NCI-H526 treated with DMSO at 0.1 percent for 48 hours (cell line): Measurements from ENCODE around the gene AVPR1B.
"Not testable (repeated sequence)": the region's sequence is repeated elsewhere in the genome, so short reads cannot be mapped to it uniquely, and the experiment has no call there.

ENCODE experiments used
- DNase-seq: peaks from one replicate; lab custom pipeline; 2025; lab: John Stamatoyannopoulos, UW

Gene AVPR1B

GRCh38 chr1:206082831-206083695 lies 34.1 kb downstream of the AVPR1B start:
- DNase-seq: no peak

- no peak for DNase-seq
These were observed 35.3 kb downstream of the AVPR1B start for GRCh38 chr1:206081856-206082255.

DNA sequence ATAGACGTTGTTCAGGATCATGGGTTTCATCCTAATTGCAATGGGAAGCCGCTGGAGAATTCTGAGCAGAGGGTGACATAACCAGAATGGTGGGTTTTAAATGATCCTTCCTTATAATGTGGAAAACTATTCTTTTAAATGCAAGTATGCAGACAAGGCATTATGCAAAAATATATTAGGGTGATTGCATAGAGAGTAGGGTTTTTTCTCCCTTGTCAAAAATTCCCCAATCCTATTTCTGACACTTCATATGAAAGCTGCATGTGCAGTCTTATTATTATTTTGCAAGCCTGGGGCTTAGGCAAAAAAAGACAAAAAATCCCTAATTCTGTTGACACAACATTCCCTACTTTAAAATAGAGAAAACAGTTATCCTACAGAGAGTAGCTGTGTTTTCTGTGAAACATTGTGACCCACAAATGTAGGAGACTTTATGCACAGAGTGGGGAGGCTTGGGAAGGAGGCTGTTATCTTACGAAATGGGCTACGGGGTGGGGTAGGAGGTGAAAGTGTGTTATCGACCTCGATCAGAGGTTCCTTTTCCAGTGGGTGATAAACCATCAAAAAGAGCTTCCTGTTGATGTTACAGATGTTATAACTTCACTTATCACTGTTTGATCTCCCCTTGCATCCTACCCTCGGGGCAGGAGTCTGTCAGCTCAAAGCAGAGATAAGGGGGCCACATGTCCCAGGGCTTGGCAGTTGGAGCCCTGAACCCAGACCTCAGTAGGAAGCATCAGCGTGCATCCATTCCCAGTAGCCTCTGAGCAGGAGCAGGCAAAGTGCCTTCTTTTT lies 37.0 kb downstream of the AVPR1B start:
- no peak for DNase-seq

DNA sequence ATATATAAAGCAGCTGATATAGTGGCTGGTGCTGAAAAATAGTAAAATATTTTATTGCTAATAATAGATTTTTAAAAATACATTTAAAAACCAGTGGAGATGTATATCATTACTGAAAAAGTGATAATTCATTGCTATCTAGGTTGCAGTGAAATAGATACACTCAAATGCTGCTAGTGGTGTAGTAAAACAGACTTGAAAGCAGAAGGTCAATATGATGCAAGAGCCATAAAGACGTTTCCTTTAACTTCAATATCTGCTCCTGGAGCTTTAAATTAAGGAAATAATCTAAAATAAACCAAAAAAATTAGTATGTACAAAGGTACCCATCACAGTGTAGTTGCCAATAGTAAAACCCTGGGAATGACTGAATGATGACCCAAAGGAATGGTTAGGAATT lies 38.1 kb downstream of the AVPR1B start:
- DNase-seq: no peak

DNA sequence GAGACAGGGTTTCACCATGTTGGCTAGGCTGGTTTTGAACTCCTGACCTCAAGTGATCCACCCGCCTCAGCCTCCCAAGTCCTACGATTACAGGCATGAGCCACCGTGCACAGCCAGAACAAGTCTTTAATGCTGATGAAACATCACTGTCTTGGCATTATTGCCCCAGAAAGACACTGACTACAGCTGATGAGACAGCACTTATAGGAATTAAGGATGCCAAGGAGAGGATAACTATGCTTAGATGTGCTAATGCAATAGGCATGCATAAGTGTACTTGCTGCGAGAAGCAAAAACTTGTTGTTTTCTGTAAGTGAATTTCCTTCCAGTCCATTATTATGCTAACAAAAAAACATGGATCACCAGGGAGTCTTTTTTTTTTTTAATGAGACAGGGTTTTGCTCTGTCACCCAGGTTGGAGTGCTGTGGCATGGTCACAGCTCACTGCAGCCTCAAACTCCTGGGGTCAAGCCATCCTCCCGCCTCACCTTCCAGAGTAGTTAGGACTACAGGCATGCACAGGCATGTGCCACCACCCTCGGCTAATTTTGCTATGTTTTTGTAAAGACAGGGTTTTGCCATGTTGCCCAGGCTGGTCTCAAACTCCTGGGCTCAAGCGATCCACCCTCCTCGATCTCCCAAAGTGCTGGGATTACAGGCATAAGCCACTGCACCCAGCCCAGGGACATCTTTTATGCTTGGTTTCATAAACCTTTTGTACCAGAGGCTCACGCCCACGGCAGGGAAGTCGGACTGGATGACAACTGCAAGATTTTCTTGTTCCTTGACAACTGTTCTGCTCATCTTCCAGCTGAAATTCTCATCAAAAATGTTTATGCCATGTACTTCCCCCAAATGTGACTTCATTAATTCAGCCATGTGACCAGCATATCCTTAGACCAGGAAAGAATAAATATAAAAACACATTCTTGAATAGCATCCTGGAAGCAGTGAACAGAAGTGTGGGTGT lies 41.1 kb downstream of the AVPR1B start:
- DNase-seq: no peak

DNA sequence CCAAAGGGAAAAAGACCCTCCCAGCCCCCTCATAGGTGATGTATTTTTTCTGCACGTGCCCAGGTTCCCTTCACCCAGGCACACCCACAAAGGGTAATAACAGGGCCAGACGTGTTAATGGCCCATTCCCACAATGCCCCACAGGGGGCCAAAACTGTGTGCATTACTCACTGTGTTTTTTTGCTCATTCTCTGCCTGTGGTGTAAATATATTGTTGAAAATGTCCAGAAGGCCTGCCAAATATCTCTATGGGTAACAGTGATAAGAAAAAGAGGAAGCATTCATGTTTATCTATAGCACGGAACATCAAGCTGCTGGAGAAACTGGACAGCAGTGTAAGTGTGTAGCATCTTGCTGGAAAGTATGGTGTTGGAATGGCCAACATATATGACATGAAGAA lies 42.3 kb downstream of the AVPR1B start:
- no peak for DNase-seq

DNA sequence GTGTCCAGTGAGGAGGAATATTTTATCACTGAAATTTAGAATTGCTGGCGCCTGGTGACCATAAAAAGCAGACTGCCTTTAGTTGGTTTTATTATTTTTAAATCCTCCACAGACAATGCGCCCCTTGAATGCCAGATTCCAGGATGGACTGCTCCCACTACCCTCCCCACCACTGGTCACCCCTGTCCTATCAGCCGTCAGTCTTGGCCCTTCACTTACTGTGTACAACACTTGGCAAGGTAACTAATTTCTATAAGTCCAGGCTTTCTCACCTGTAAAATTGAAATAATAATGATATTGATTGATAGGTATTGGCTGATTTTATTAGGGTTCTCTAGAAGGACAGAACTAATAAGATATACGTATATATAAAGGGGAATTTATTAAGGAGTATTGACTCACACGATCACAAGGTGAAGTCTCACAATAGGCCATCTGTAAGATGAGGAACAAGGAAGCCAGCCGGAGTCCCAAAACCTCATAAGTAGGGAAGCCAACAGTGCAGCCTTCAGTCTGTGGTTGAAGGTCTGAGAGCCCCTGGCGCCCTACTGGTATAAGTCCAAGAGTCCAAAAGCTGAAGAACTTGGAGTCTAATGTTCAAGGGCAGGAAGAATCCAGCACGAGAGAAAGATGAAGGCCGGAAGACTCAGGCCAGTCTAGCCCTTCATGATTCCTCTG lies 46.4 kb downstream of the AVPR1B start:
- no peak for DNase-seq

DNA sequence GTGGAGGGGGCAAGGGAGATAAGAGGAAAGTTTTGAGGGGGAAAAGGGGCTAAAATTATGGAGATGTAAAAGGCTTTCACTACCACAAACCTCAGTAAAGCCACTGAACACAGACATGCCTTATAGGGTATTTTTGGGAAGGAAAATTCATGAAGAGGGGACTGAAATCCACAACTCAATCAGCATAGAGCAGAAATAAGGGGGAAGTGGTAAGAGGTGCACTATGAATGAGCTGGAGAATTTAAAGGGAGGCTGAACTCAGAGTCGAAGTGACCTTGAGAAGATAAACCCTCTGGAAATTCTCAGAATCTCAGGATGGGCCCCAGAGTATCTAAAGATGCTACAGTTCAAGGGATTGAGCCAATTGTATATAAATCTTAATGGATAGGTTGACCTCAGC lies 48.9 kb downstream of the AVPR1B start:
- DNase-seq: no peak

- no peak for DNase-seq
These were observed 49.5 kb downstream of the AVPR1B start for GRCh38 chr1:206067486-206068227.

DNA sequence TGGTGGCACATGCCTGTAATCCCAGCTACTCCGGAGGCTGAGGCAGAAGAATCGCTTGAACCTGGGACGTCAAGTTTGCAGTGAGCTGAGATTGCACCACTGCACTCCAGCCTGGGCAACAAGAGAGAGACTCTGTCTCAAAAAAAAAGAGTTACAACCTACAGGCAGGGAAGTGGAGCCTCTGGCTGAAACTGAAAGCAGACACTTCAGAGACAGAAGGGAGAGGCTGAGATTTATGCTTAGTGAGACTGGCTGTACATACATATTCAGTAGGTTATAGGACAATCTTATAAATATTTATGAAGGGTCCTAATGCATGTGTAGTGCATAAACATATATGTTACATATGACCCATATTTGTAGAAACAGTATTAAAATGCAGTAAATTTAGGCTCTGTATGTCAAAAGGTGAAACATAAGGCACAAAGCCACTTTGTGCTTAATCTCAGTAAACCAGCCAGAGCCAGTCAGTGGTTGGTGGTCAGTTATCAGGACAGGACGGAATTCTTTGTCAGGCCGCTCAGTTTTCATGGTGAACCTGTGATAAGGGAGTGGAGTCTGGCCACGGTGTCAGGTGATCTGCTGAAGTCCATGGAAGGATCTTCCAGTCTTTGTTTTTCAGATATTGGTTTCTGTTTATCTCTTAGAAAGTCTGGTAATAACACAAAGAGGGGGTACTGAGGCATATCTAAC lies 50.6 kb downstream of the AVPR1B start:
- no peak for DNase-seq

DNA sequence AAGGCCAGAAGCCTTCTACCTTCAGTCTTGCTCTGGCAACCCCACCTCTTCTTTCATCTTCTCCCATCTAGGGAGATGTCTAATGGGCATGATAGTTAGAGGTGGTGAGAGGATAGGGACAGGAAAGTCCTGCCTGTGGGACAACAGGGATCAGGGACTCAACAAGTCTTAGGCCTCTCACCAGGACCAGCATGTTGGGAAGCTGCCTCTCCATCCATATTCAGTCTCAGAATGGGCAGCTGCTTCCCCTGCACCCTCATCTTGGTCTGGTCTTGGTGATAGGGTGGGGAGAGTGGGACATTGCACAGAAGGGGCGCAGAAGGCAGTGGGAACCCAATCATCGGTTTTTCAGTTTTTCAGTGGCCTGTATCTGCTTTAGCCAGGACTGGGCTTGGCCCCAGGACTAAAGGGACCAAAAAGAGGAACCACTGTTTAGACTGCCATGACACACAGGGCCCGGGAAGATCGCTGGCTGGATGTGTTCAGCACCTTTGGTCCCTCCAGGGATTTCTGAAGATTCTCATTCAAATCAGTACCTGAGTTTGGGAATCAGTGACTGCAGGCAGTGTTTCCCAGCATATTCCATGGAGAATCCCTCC lies 51.5 kb downstream of the AVPR1B start:
- no peak for DNase-seq

- not testable (repeated sequence) for DNase-seq
These were observed 52.7 kb downstream of the AVPR1B start for GRCh38 chr1:206064501-206064900.

GRCh38 chr1:206064001-206064400 lies 53.2 kb downstream of the AVPR1B start:
- not testable (repeated sequence) for DNase-seq

DNA sequence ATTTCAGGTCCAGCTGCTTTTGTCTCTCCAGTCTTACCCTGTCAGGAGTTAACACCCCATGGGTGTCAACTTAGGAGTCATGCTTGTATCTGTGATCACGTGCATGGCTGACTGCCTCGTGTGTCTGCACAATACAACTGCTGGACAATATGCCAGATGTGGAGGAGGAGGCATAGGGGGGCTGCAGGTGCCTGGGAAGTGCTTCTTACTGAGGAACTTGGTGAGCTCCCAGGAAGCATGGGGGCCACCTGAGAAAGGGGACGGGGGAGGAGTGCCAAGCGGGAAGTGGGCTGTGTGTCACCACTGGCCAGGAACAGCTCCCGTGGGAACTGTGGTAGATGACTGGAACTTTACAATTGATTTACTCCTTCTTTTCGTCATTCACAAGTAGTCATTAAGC lies 54.7 kb downstream of the AVPR1B start:
- no peak for DNase-seq

DNA sequence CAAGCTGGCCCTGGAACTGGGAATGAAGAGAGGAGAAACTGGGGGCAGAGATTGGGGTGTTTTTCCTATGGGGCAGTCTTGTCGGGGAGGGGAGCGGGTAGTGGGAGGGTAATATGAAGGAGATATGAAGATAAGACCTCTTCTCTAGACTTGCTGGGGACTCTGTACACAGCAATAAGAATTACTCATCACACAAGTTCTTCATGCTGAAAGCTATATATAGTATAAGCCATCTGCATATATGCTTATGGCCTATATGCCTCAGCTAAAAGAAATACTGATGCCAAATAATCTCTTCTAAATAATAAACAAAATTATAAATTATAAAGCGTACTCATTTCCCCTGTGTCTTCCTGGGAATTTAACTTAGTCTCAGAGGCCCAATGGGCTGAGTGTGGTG lies 56.3 kb downstream of the AVPR1B start:
- DNase-seq: no peak
